IPS-18c (cell line): ENCODE results near the gene ADRA2A.

ENCODE experiments used
- H3K4me3 ChIP-seq: 2 replicates; pipeline ENCODE4 v1.7.0; 2013; ENCODE audit warnings: low read depth, mild to moderate bottlenecking, low read length, moderate library complexity; ENCODE audit not compliant: insufficient read depth
- H3K9me3 ChIP-seq: one replicate; pipeline ENCODE4 v1.6.1; 2013; ENCODE audit warnings: mild to moderate bottlenecking, low read length, moderate library complexity; ENCODE audit not compliant: control insufficient read depth, insufficient read depth

The ADRA2A gene

DNA sequence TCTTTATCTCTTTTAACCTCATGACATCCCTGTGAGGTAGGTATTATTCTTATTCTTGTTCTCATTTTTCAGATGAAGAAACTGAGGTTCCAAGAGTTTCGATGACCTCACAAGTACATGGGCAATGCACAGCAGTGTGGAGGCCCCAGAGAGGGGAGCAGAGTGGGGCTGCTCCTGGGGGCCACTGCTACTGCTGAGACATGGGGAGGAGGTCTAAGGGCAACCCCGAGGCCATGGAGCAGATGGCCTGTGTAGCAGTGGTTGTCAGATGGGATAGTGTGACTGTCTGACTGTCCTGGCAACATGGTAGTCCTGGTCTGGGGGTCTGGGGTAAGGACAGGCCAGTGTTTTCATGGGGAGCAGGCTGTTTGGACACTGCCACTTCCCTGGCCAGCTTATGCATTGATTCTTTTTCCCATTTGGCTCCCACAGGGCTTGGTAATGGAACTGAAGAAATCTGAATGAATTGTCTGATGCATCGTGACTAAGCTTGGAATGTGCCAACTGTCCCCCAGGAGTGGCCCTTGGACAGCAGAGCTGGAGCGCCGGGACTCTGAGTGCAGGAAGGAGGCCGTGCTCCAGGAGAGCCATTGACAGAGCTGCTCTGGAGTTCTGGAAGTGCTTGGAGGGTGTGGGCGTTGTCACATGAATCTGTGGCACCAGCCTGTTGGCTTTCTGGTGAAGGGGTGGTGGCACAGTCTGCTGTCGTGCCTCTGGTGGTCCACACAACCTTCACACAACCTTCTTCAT is 40.9 kb downstream of the ADRA2A start:
- Histone ChIP-seq H3K9me3 (no peaks in the 10 kb centered on the region), H3K4me3 (no peak overlapping the region)

- no peak overlapping the region for H3K4me3 ChIP-seq
- no peaks in the 10 kb centered on the region for H3K9me3 ChIP-seq
These were observed 41.9 kb downstream of the ADRA2A start for GRCh38 chr10:111118758-111119157.

GRCh38 chr10:111119637-111120036 is 42.8 kb downstream of the ADRA2A start:
- no peak overlapping the region for H3K4me3 ChIP-seq
- no peaks in the 10 kb centered on the region for H3K9me3 ChIP-seq

DNA sequence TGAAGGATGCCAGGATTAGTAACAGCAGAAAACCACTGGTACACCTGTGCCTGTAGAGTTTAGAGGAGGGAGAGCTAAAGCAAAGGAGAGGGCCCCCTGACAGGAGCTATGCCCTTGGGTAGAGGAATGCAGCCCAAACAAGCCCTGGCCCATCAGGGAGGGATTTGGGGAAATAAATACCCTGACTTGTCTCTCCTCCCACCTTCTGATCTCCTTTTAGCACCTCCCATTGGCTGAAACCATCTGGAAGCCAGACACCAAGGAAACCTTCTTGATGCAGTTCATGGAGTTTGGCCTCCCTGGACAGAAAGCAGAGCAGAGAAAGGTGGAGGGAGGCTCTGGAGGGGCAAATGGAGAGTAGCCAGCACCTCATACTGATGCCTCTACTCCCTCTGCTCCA is 45.3 kb downstream of the ADRA2A start:
- Histone ChIP-seq H3K9me3 (no peaks in the 10 kb centered on the region), H3K4me3 (no peak overlapping the region)

- H3K9me3 ChIP-seq = no peaks in the 10 kb centered on the region
- no peak overlapping the region for H3K4me3 ChIP-seq
These were observed 47.1 kb downstream of the ADRA2A start for GRCh38 chr10:111123883-111124282.

DNA sequence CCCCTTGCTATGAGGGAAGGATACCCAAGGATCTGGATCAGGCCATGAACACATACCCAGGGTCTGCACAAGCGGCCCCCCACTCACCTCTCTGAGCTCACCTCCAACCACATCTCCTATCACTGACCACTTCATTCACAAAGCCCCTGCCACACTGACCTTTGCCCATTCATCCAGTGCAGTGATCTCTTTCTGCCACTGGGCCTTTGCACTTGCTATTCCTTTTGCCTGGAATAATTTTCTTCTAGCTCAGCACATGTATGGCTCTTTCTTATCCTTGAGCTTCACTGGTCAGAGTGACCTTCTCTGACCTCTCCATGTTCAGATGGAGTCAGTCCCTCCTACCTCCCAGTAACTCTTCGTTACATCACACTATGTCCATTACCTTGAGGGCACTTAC is 48.3 kb downstream of the ADRA2A start:
- H3K4me3 ChIP-seq = no peak overlapping the region
- H3K9me3 ChIP-seq = no peaks in the 10 kb centered on the region

- no peak overlapping the region for H3K4me3 ChIP-seq
- no peaks in the 10 kb centered on the region for H3K9me3 ChIP-seq
These were observed 49.2 kb downstream of the ADRA2A start for GRCh38 chr10:111126077-111126476.

DNA sequence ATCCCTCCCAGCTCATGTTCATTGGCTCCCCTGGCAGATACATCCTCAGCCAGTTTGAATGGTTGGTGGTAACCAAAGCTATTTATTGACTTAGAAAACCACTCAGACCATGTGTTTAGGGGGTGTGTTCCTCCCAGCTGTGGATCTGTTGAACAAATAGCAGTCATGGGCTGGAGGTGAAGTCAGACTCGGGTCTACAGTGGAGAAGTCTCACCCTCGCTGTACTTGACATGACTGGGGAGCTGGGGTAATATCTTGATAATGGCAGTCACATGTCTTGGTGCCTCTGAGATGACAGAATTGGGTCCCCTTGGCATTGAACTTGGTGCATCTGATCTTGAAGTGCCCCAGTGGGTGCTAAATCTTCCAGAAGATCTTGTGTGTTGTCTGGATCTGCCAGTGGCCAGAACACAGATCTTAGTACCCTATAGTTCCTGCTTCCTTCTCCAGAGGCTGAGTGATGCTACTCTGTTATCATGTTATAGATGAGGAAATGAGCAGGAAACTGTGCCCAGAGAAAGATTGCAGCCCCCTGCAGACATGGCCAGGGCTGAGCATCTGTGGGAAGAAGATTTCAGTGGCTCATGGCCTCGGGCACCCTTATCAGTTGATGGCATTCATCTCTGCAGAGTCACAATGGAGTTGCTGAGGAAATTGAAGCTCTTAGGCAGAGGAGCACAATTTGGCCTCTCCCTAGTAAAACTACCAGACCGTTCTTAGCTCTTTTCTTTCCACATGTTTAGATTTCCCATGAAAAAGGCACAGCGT is 50.4 kb downstream of the ADRA2A start:
- H3K9me3 ChIP-seq = no peaks in the 10 kb centered on the region
- H3K4me3 ChIP-seq = no peak overlapping the region

DNA sequence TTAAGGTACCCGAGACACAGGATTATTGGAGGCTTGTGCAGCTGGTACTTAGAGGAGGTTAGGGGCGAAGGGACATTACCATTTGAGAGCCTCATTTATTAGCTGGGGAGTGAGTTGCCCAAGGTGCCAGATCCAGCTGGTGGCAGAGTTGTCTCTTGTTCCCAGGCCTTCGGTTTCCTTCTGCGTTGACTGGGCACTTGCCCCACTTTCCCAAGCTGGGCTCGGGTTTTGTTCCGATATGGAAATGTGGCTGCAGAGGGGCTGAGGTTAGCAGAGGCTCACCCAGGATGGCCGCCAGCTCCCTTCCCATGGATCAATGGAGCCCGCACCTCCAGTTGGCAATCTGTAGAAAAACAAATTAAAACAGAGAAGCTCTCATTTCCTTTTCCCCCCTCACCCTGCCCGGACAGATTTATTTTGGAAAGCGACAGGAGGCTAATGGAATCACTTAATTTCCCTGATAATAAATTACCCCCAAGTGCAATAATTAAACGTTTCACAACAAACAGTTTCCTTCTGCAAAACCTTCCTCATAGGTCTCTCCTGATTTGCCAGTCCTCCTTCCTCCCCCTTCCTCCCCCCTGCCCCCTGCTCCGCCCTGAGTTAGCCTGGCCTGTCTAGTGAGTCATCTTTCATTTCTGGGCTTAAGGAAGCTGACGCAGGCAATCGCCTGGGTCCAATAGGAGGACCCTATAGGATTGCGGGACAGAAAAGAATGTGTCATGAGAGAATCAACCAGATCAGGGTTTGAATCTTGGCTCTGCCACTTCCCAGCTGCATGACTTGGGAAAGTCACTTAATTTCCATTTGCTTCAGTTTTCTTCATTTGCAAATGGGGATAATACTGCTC is 51.7 kb downstream of the ADRA2A start:
- Histone ChIP-seq H3K4me3 (no peak overlapping the region), H3K9me3 (no peaks in the 10 kb centered on the region)

DNA sequence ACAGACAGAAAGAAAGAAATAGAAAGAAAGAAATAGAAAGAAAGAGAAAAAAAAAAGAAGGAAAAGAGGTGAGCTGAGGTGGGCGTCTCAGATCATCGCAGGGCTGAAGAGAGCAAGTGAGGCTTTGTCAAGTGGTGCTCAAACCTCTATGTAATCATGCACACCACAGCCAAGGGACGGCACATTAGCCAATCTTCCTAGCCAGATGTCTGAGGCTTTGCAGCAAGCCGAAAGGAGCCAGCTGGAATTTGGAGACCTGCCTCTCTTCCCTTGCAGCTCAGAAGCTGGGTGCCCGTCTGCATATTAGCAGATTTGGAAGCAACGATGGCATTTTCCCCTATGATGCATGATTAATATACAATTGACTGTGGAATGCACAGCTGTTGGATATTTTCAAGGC is 52.5 kb downstream of the ADRA2A start:
- H3K9me3 ChIP-seq = no peaks in the 10 kb centered on the region
- H3K4me3 ChIP-seq = no peak overlapping the region

DNA sequence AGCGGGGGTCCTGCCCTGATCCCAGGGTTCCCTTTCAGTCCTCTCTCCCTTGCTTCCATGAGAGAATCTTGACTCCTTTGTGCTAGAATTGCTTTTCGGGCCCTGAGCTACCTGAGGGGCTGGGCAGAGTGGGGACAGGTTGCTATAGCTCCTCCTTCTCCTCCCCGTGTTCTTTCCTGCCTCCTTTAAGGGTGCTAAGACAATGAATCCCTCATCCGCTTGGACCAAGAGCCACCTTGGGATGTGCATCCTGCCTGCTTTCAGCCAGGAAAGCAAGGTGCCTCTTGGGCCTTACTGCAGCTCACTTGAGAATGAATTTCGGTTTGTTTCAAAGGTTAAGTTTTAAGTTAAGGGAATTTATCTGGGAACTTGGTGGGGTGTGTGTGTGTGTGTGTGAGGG is 53.6 kb downstream of the ADRA2A start:
- Histone ChIP-seq H3K4me3 (no peak overlapping the region), H3K9me3 (no peaks in the 10 kb centered on the region)
